ENCODE measurements around the gene ACVR2A. TPM values are rescaled to one million over a fixed set of nuclear protein-coding genes. Genes with fewer than 3 reads are reported as not detected.
A peak's percentile ranks its signal among the peaks of the same experiment; 100 is the strongest.

Gene ACVR2A
- total RNA-seq, 1 donor from 2014 or later: 22.7 TPM

DNA sequence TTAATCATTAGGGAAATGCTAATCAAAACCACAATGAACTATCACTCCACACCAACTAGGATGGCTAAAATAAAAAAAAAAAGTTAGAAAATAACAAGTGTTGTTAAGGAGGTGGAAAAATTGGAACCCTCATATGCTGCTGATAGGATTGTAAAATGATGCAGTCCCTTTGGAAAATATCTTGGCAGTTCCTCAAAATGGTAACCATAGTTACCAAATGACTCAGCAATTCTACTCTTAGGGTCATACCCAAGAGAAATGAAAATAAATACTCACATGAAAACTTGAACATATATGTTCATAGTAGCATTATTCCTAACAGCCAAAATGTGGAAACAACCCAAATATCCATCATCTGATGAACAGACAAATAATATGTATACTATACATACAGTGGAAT lies 15.7 kb upstream of the ACVR2A start:
- Histone ChIP-seq H3K27ac (no peak overlapping the region), H4K20me1 (ENCODE audit: low read depth) (no peaks in the 10 kb centered on the region), H3K27me3 (no peaks in the 10 kb centered on the region), H3K4me3 (no peak overlapping the region), H3K36me3 (no peaks in the 10 kb centered on the region), H3K9ac (no peak overlapping the region), H3K4me2 (no peak overlapping the region), H3K4me1 (no peaks in the 10 kb centered on the region), H3K79me2 (ENCODE audit: low read depth) (no peaks in the 10 kb centered on the region), H3K9me3 (ENCODE audit: low read depth) (no peaks in the 10 kb centered on the region), H2AFZ (replicated peaks) (no peak overlapping the region), H3F3A (ENCODE audit: low read depth) (no peaks in the 10 kb centered on the region)
- Mint-ChIP-seq H3K27me3 (ENCODE audit: insufficient read depth, low read depth) (peaks cover 3% of the 10 kb centered on the region), H3K4me1 (no peaks in the 10 kb centered on the region), H3K4me3 (no peak overlapping the region), H3K27ac (no peak overlapping the region), H3K9me3 (peaks cover 14% of the 10 kb centered on the region), H3K36me3 (no peaks in the 10 kb centered on the region)
- TF ChIP-seq EZH2phosphoT487 (IDR thresholded peaks at IDR 0.05): no peak
- no peak for TF ChIP-seq EZH2 (IDR thresholded peaks at IDR 0.05)
- TF ChIP-seq CTCF (IDR thresholded peaks at IDR 0.05): no peak
- no peak for DNase-seq (ENCODE audit: low spot score)

- no peaks in the 10 kb centered on the region for H3K79me2 ChIP-seq (ENCODE audit: low read depth)
- no peak overlapping the region for H3K9ac ChIP-seq
- Mint-ChIP-seq H3K4me1 (peaks cover 3% of the 10 kb centered on the region), H3K9me3 (no peaks in the 10 kb centered on the region), H3K27ac (no peak overlapping the region), H3K4me3 (no peak overlapping the region), H3K27me3 (ENCODE audit: insufficient read depth, low read depth) (peaks cover 3% of the 10 kb centered on the region), H3K36me3 (no peaks in the 10 kb centered on the region)
- no peaks in the 10 kb centered on the region for H3F3A ChIP-seq (ENCODE audit: low read depth)
- no peaks in the 10 kb centered on the region for H3K36me3 ChIP-seq
- H2AFZ ChIP-seq (replicated peaks): no peak overlapping the region
- H3K4me3 ChIP-seq: no peak overlapping the region
- H4K20me1 ChIP-seq (ENCODE audit: low read depth): no peaks in the 10 kb centered on the region
- H3K4me1 ChIP-seq: no peaks in the 10 kb centered on the region
- TF ChIP-seq EZH2 (IDR thresholded peaks at IDR 0.05) (no peak), CTCF (IDR thresholded peaks at IDR 0.05) (no peak), EZH2phosphoT487 (IDR thresholded peaks at IDR 0.05) (no peak)
- no peaks in the 10 kb centered on the region for H3K9me3 ChIP-seq (ENCODE audit: low read depth)
- H3K4me2 ChIP-seq: no peak overlapping the region
- H3K27ac ChIP-seq: no peak overlapping the region
- no peaks in the 10 kb centered on the region for H3K27me3 ChIP-seq
- DNase-seq (ENCODE audit: low spot score): no peak
These were observed 8.7 kb upstream of the ACVR2A start for GRCh38 chr2:147836099-147836498.

DNA sequence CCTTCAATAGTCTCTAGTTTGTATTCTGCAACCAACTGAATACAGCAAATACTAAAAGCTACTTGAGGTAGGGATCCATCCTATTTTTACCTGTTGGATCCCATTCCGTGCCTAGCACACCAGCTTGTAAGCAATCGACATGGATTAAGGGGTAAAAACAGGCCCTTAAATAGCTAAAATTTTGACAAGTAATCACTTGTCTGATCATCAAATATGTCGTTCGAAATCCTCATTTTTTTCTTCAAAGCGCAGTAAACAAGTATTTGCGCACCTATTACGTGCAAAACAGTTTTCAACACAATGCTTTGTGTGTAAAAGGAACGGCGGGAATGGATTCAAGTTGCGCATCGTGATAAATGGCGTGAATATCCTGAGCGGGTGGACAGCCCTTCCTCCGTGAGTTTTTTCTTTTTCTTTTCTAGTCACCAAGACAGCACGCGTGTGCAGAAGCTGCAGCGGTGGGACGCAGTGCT lies 1.4 kb upstream of the ACVR2A start:
- Histone ChIP-seq H3K79me2 (ENCODE audit: low read depth) (peaks cover 48% of the 10 kb centered on the region), H3F3A (ENCODE audit: low read depth) (peaks cover 21% of the 10 kb centered on the region), H3K9ac (peak overlapping the region; percentile 79), H3K4me1 (peaks cover 25% of the 10 kb centered on the region), H3K4me2 (peak overlapping the region; percentile 86), H3K27me3 (no peaks in the 10 kb centered on the region), H2AFZ (replicated peaks) (peak overlapping the region; percentile 71), H3K27ac (peak overlapping the region; percentile 96), H3K4me3 (peak overlapping the region; percentile 93), H3K9me3 (ENCODE audit: low read depth) (no peaks in the 10 kb centered on the region), H3K36me3 (no peaks in the 10 kb centered on the region), H4K20me1 (ENCODE audit: low read depth) (peaks cover 16% of the 10 kb centered on the region)
- H3K4me3 Mint-ChIP-seq: peak overlapping the region; percentile 91
- no peak for DNase-seq (ENCODE audit: low spot score)
- H3K9me3 Mint-ChIP-seq: no peaks in the 10 kb centered on the region
- no peak for TF ChIP-seq EZH2phosphoT487 (IDR thresholded peaks at IDR 0.05)
- TF ChIP-seq EZH2 (IDR thresholded peaks at IDR 0.05): no peak
- no peak for TF ChIP-seq CTCF (IDR thresholded peaks at IDR 0.05)
- peaks cover 19% of the 10 kb centered on the region for H3K4me1 Mint-ChIP-seq
- peak overlapping the region; percentile 97 for H3K27ac Mint-ChIP-seq
- no peaks in the 10 kb centered on the region for H3K27me3 Mint-ChIP-seq (ENCODE audit: insufficient read depth, low read depth)
- peaks cover 3% of the 10 kb centered on the region for H3K36me3 Mint-ChIP-seq

All from neural progenitor cell (in vitro differentiated cells).